Cortex of kidney (tissue), 1 donor: ENCODE measurements around the gene TSPAN9.

ENCODE experiments used
- DNase-seq: peaks from one replicate; lab custom pipeline; 2025; lab: John Stamatoyannopoulos, UW

Gene TSPAN9

DNA sequence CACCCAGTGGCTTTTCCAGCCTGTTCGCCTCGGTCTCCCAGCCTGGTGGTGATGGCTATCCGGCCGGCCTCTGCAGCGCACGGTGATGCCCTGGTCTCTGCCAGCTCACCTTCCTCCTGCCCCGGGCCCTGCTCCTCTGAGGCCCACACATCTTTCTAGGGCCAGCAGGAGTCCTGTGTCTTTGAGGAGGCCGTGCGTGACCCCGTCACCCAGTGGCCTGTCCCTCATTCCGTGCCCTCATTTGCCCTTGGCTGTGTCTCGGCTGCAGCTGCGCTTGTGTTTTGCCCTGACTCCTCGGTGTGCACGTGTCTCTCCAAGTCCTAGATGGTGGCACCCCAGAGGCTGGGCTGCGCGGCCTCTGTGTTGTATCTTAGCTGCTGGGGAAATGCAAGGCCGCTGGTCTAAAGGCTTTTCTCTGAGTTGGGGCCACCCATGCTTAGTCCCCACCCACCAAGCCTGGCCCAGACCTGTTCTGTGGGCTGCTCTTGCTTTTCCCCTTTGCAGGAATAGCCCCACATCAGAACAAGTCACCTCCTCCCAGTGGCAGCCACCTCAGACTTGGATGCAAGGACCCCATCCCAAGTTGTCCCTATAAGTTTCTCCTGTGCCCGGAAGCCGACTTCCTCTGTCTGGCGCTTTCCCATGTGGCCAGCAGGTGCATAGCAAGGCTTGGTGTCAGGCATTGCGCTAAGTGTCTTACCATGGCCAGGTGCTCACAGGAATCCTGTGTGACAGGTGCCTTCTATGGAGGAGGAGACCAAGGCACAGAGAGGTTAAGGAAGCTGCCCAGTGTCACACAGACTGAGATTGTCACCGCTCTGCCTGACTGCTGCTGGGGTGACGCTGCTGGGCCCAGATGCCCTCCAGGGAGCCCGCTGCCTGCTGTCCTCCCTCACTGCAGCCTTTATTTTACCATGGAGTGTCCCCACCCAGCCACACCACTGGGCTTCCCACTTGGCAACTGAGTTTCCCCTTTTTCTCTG lies 64.5 kb downstream of the TSPAN9 start:
- DNase-seq: no peak

- no peak for DNase-seq
These were observed 65.2 kb downstream of the TSPAN9 start for GRCh38 chr12:3142386-3142785.

- no peak for DNase-seq
These were observed 67.3 kb downstream of the TSPAN9 start for GRCh38 chr12:3144495-3144894.

GRCh38 chr12:3145033-3145432 lies 67.9 kb downstream of the TSPAN9 start:
- no peak for DNase-seq

DNA sequence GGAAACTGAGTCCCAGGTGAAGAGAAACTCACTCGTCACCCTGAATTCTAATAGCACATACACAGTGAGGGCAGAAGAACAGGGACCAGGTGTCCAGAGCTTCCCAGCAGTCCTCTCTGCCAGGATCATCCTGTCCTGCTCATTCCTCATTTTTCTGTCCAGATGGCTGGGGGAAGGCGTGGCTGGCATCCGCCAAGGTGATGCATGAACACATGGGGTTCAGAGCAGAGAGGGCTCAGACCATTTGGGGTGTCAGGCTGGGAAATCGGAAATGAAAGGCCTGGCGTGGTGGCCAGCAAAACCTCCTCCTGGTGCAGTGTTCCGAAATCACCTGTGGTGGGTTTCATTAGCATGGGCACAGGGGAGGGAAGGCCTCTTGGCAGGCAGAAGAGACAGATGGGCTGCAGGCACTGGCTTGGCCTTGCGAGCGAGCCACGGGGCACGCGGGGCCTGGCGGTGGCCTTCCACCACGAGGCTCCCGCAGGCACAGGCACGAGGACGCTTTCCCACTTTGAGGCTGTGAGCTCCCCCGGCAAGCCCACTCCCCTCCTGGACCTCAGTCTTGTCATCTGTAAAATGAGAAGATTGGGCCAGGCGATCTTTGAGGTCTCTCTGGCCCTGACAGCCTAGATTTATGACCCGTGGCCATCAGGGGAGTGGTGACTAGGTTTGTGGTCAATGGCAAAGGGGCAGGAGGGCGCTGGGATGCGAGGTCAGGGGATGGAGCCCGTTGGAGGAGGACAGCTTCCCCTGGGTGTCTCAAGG lies 68.5 kb downstream of the TSPAN9 start:
- no peak for DNase-seq

DNA sequence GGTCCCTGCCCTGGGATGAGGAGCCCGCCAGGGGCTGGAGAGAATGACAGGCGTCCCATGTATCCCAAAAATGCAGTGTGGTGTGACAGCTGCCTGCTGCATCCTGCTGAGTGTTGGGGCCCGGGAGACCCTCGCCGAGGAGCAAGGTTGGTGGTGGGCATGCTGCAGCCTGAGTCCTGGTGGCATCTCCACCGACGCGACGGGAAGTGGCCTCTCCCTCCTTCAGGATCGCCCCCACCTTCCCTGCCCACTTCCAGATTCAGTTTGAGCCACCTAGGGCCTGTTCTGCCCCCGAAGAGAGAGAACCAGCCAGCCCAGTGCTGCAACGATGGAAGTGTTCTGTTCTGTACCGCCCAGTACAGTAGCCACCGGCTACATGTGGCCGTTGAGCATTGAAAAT lies 70.1 kb downstream of the TSPAN9 start:
- DNase-seq: no peak

DNA sequence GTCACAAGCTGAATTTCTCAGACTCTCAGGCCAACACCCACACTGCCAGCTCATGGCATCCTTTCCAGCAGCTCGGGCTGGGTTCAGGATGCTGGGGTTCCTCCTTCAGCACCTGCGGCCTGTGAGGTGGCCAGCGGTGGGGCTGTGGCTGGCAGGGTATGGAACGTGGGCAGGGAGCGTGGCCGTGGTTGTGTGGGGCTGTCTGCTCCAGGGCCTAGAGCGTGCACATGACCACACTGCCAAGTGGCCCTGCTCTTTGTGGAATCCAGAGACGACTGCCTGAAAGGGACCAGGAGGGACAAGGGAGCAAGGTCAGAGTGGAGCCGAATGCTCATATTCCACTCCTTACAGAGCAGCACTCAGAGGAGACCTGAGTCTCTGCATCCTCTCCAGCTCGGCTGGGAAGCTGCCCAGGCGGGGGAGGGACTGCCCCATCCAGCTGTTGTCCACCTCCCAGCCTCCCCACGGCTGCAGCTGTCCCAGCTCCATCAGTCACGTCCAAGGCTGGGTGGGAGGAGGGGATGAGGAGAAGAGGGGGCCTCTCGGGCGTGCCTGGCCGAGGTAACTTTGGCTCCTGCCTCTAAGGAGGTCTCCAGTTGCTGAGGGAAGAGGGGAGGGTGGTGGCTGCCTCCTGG lies 71.3 kb downstream of the TSPAN9 start:
- no peak for DNase-seq

- no peak for DNase-seq
These were observed 72.5 kb downstream of the TSPAN9 start for GRCh38 chr12:3149515-3150307.

DNA sequence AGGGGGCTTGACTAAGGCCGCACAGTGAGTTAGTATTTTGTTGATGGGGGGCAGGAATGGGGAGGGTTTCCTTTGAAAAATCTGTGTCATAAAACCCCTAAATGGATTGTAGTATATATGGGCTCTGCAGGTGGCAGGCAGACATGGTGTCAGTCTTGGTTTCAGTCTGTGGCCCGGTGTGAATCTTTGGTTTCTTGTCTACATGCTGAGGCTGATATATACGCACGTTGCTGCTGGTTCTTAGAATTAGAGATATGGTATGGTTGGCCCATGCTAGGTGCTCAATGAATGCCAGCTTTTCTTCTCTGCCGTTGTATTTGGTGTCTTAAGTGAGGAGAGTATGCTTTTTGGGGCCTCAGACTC lies 73.1 kb downstream of the TSPAN9 start:
- no peak for DNase-seq

DNA sequence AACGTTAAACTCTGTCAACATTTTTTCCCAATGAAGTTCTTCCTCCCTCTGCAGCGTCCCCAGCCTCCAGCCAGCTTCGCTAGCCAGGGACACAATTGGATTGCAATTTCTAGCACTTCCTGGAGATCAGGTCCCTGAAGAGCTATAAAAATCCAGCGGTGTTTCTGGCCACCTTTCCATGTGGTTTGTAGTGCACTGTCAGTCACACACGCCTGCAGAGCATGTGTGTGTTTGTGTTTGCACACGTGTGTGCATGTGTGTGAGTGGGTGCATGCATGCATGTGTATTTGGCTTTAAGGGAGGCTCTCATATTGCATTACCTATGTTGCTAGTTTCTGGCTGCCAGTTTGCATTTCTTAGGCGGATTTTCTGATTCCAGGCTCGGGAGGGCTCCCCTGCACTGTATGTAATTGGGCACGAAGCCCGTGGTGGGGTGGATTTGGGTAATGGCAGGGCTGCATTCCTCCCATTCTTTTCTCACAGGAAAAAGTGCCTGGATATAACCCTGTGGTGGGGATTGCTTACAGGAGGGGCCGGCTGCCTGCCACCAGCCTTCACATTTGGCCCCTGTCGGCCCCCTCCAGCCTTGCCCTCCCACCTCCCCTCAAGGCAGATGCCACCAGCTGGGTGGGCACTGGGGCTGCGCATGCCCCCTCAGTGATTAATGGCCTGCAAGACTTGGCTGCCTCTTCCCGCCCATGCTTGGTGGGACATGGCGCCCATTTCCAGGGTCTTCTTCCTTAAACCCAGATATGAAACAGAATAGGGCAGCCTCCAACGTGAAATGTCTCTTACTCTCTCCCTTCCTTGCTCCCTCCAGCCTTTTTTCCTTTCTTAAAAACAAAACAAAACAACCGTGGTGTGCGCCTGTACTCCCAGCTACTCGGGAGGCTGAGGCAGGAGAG lies 74.0 kb downstream of the TSPAN9 start:
- no peak for DNase-seq

- DNase-seq: no peak
These were observed 74.9 kb downstream of the TSPAN9 start for GRCh38 chr12:3152011-3152511.

DNA sequence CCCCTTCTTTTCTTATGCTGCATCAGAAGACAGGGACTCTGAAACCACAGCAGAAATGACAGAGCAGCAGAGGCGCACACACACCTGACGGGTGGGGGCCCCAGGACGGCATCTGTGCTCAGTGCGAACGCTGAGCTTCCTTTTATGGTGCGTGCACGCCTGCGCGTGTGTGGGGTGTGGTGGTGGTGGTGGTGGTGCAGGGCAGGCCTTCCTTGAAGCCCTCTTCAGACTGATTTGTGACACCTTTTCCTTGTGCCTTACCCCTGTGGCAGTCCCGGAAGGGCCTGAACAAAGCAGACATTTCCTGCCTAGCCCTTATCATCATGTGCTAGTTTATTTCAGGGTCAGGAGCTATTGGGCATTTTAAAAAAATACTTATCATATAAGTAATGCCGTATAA lies 75.7 kb downstream of the TSPAN9 start:
- DNase-seq: no peak

- no peak for DNase-seq
These were observed 76.8 kb downstream of the TSPAN9 start for GRCh38 chr12:3154006-3154405.

GRCh38 chr12:3155702-3156370 lies 78.7 kb downstream of the TSPAN9 start:
- DNase-seq: no peak

- DNase-seq: no peak
These were observed 80.6 kb downstream of the TSPAN9 start for GRCh38 chr12:3157581-3158323.

- DNase-seq: no peak
These were observed 81.8 kb downstream of the TSPAN9 start for GRCh38 chr12:3158851-3159465.

DNA sequence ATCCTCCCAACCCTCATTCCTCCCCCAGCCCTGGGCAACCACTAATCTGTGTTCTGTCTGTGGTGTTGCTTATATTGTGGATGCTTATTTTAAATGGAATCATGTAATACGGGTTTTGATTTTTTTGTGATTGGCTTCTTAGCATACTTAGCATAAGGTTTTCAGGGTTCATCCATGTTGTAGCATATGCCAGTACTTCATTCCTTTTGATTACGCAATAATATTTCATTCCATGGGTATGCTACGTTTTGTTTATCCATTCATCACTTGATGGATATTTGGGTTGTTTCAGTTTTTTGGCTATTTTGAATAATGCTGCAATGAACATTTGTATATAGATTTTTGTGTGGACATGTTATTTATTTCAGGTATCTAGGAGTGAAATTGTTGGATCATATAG lies 82.9 kb downstream of the TSPAN9 start:
- no peak for DNase-seq

DNA sequence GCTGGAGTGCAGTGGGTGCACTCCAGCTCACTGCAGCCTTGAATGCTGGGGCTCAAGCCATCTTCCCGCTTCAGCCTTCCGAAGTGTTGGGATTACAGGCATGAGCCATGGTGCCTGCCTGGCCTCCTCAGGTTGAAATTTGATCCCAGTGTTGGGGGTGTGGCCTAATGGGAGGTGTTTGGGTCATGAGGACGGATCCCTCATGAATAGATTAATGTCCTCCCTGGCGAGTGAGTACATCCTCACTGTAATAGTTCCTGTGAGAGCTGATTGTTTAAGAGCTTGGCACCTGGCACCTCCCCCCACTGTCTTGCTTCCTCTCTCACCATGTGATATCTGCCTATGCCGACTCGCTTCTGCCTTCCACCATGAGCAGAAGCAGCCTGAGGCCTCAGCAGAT lies 84.7 kb downstream of the TSPAN9 start:
- DNase-seq: no peak
